Prostate gland (tissue), 2 donors: ENCODE measurements around the gene MAP1LC3A.

Source experiments
- CTCF ChIP-seq, 4 experiments: fragments of 200-600 bp in 2 of 4; fragments of 450-650 bp in 2 of 4; sonication (generic) in 2 of 4; IDR thresholded peaks; 1 replicate in 3 of 4; 2 replicates in 1 of 4; pipeline ENCODE4 v1.5.1; 2016 to 2019; ENCODE audit warnings: antibody characterized with exemption in 4 of 4, mild to moderate bottlenecking in 2 of 4, moderate library complexity in 2 of 4
- POLR2A ChIP-seq: fragments of 450-650 bp; IDR thresholded peaks from one replicate; pipeline ENCODE4 v1.6.1; 2016; ENCODE audit warnings: antibody characterized with exemption, mild to moderate bottlenecking

GRCh38 chr20:34549929-34550305, 8.6 kb upstream of the MAP1LC3A start:
- no peak for TF ChIP-seq CTCF (IDR thresholded peaks at IDR 0.05)
- no peak for TF ChIP-seq POLR2A
